Measurements from ENCODE around the gene DPF3. TPM values are rescaled to one million over a fixed set of nuclear protein-coding genes. Genes with fewer than 3 reads are reported as not detected.

The DPF3 gene
- total RNA-seq, 3 donors from 2014 or later, result 0.32 to 2.8 (median 1.3) TPM

- no peaks in the 10 kb centered on the region for H3K4me1 ChIP-seq
- no peak for TF ChIP-seq POLR2AphosphoS5 (IDR thresholded peaks at IDR 0.05)
- no peak for TF ChIP-seq CTCF (IDR thresholded peaks at IDR 0.05)
- TF ChIP-seq POLR2A (IDR thresholded peaks at IDR 0.05), result no peak
- H3K27ac ChIP-seq, result no peak overlapping the region
- intact Hi-C loops (cut with DNase I; ENCODE audit: low total_unique reads), result loop anchor here (10.0 kb wide), 1 partner anchor 1992 kb away; no protein-coding TSS in a partner anchor
- DNase-seq (ENCODE audit: low spot score in 2 of 2), result no peak
- H3K27me3 ChIP-seq, result no peaks in the 10 kb centered on the region
- no peaks in the 10 kb centered on the region for H3K36me3 ChIP-seq
- H3K4me3 ChIP-seq, result no peak overlapping the region
- no peaks in the 10 kb centered on the region for H3K9me3 ChIP-seq
Observed at GRCh38 chr14:72646861-72647528, 246.9 kb downstream of the DPF3 start.

GRCh38 chr14:72645706-72646105 is 248.2 kb downstream of the DPF3 start:
- intact Hi-C loops (cut with DNase I; ENCODE audit: low total_unique reads), result loop anchor here (10.0 kb wide), 1 partner anchor 1991 kb away; no protein-coding TSS in a partner anchor
- TF ChIP-seq POLR2AphosphoS5 (IDR thresholded peaks at IDR 0.05) (no peak), CTCF (IDR thresholded peaks at IDR 0.05) (no peak), POLR2A (IDR thresholded peaks at IDR 0.05) (no peak)

GRCh38 chr14:72644758-72645489 is 249.0 kb downstream of the DPF3 start:
- no peaks in the 10 kb centered on the region for H3K36me3 ChIP-seq
- H3K4me1 ChIP-seq, result no peaks in the 10 kb centered on the region
- no peak overlapping the region for H3K27ac ChIP-seq
- H3K4me3 ChIP-seq, result no peak overlapping the region
- no peaks in the 10 kb centered on the region for H3K27me3 ChIP-seq
- no peaks in the 10 kb centered on the region for H3K9me3 ChIP-seq
- TF ChIP-seq POLR2A (IDR thresholded peaks at IDR 0.05), result no peak
- no peak for TF ChIP-seq POLR2AphosphoS5 (IDR thresholded peaks at IDR 0.05)
- no peak for TF ChIP-seq CTCF (IDR thresholded peaks at IDR 0.05)
- no peak for DNase-seq (ENCODE audit: low spot score in 2 of 2)
- intact Hi-C loops (cut with DNase I; ENCODE audit: low total_unique reads), result loop anchor here (10.0 kb wide), 1 partner anchor 1990 kb away; no protein-coding TSS in a partner anchor

More at GRCh38 chr14:72645706-72646105, 248.2 kb downstream of the DPF3 start:
- H3K27me3 ChIP-seq, result no peaks in the 10 kb centered on the region
- no peaks in the 10 kb centered on the region for H3K36me3 ChIP-seq
- no peak overlapping the region for H3K27ac ChIP-seq
- H3K9me3 ChIP-seq, result no peaks in the 10 kb centered on the region
- H3K4me3 ChIP-seq, result no peak overlapping the region
- no peaks in the 10 kb centered on the region for H3K4me1 ChIP-seq
- DNase-seq (ENCODE audit: low spot score in 2 of 2), result no peak

- H3K9me3 ChIP-seq, result peaks cover 0 to 4% of the 10 kb centered on the region in 2 donors
- TF ChIP-seq POLR2AphosphoS5 (IDR thresholded peaks at IDR 0.05) (no peak), POLR2A (IDR thresholded peaks at IDR 0.05) (no peak), CTCF (IDR thresholded peaks at IDR 0.05) (no peak)
- no peaks in the 10 kb centered on the region for H3K36me3 ChIP-seq
- no peak overlapping the region for H3K4me3 ChIP-seq
- DNase-seq (ENCODE audit: low spot score in 2 of 2), result no peak
- no peaks in the 10 kb centered on the region for H3K4me1 ChIP-seq
- H3K27ac ChIP-seq, result no peak overlapping the region
- intact Hi-C loops (cut with DNase I; ENCODE audit: low total_unique reads), result loop anchor here (10.0 kb wide), 1 partner anchor 1989 kb away; no protein-coding TSS in a partner anchor
- H3K27me3 ChIP-seq, result no peaks in the 10 kb centered on the region
Observed at GRCh38 chr14:72644038-72644437, 249.9 kb downstream of the DPF3 start.

GRCh38 chr14:72643317-72643801 is 250.5 kb downstream of the DPF3 start:
- Histone ChIP-seq H3K27me3 (no peaks in the 10 kb centered on the region), H3K36me3 (no peaks in the 10 kb centered on the region), H3K4me3 (no peak overlapping the region), H3K27ac (no peak overlapping the region), H3K4me1 (no peaks in the 10 kb centered on the region), H3K9me3 (peaks cover 0 to 4% of the 10 kb centered on the region in 2 donors)
- TF ChIP-seq CTCF (IDR thresholded peaks at IDR 0.05) (no peak), POLR2A (IDR thresholded peaks at IDR 0.05) (no peak), POLR2AphosphoS5 (IDR thresholded peaks at IDR 0.05) (no peak)
- intact Hi-C loops (cut with DNase I; ENCODE audit: low total_unique reads), result loop anchor here (10.0 kb wide), 1 partner anchor 1989 kb away; no protein-coding TSS in a partner anchor
- peak in 1 of 2 donors; percentile 21 for DNase-seq (ENCODE audit: low spot score in 2 of 2)
